PC-9 (cell line): Measurements from ENCODE around the gene SLMAP. TPM values are rescaled to one million over a fixed set of nuclear protein-coding genes. Genes with fewer than 3 reads are reported as not detected.
A peak's percentile ranks its signal among the peaks of the same experiment; 100 is the strongest.

ENCODE experiments used
- BruUV-seq: library from RNA; stranded (reverse); fragments of 400-500 nt; replicated peaks from 2 replicates; lab custom pipeline; 2021; lab: Mats Ljungman, UMichigan
- CTCF ChIA-PET: fragments of 300-600 bp; sonication (Branson Sonifier 250); formaldehyde crosslinking; loops from one replicate; lab custom pipeline; 2022; ENCODE audit warnings: antibody characterized with exemption; lab: Charles Lee
- POLR2A ChIA-PET: fragments of 300-600 bp; sonication (Branson Sonifier 250); formaldehyde crosslinking; loops from one replicate; lab custom pipeline; 2022; ENCODE audit warnings: antibody characterized with exemption; ENCODE audit not compliant: unreplicated experiment; lab: Charles Lee
- DNase-seq, 2 experiments: peaks; one replicate each; pipeline versions ENCODE4 v3.0.0 to v3.0.0-alpha.2; 2015 to 2022; ENCODE audit warnings: mixed read lengths in 1 of 2
- H2AFZ ChIP-seq: fragments of 200-600 bp; sonication (generic); 2 replicates; pipeline ENCODE4 v1.8.1; 2017; ENCODE audit warnings: antibody characterized with exemption
- H3F3A ChIP-seq: fragments of 200-600 bp; sonication (generic); 2 replicates; pipeline ENCODE4 v1.8.1; 2017; ENCODE audit warnings: antibody characterized with exemption, mild to moderate bottlenecking, low read depth; ENCODE audit not compliant: insufficient read depth
- H3K27ac ChIP-seq: fragments of 200-600 bp; sonication (generic); 2 replicates; pipeline ENCODE4 v1.6.1; 2016; ENCODE audit warnings: mixed run types
- H3K27me3 ChIP-seq: fragments of 200-600 bp; sonication (generic); 2 replicates; pipeline ENCODE4 v1.6.1; 2016; ENCODE audit warnings: low read depth, mixed run types; ENCODE audit not compliant: insufficient read depth
- H3K36me3 ChIP-seq: fragments of 200-600 bp; sonication (generic); 2 replicates; pipeline ENCODE4 v1.6.1; 2016; ENCODE audit warnings: low read depth, mixed run types
- H3K4me1 ChIP-seq: fragments of 200-600 bp; sonication (generic); replicated peaks from 2 replicates; pipeline ENCODE4 v1.6.1; 2016; ENCODE audit warnings: mixed run types; ENCODE audit not compliant: insufficient read depth
- H3K4me2 ChIP-seq: fragments of 200-600 bp; sonication (generic); 2 replicates; pipeline ENCODE4 v1.6.1; 2017; ENCODE audit warnings: mixed run types
- H3K4me3 ChIP-seq: fragments of 200-600 bp; sonication (generic); 2 replicates; pipeline ENCODE4 v1.6.1; 2016; ENCODE audit warnings: mixed run types
- H3K79me2 ChIP-seq: fragments of 200-600 bp; sonication (generic); 2 replicates; pipeline ENCODE4 v1.6.1; 2017; ENCODE audit warnings: low read depth, mixed run types
- H3K9me2 ChIP-seq: fragments of 200-600 bp; sonication (generic); 2 replicates; pipeline ENCODE4 v1.8.1; 2017; ENCODE audit warnings: mild to moderate bottlenecking; ENCODE audit not compliant: insufficient read depth
- H3K9me3 ChIP-seq: fragments of 200-600 bp; sonication (generic); 2 replicates; pipeline ENCODE4 v1.8.1; 2016; ENCODE audit warnings: low read depth; ENCODE audit not compliant: insufficient read depth
- H4K20me1 ChIP-seq: fragments of 200-600 bp; sonication (generic); 2 replicates; pipeline ENCODE4 v1.8.1; 2017; ENCODE audit not compliant: insufficient read depth
- EZH2 ChIP-seq: fragments of 200-600 bp; sonication (generic); IDR thresholded peaks from 2 replicates; pipeline ENCODE4 v1.8.0; 2017; ENCODE audit warnings: antibody characterized with exemption, low read depth
- intact Hi-C: fragments of 100-400 bp; cut with micrococcal nuclease; formaldehyde crosslinking; loops from one replicate; pipeline ENCODE4 v1.10.0; 2022; ENCODE audit not compliant: unreplicated experiment
- total RNA-seq: library from RNA; stranded (reverse); gene quantifications from 2 replicates; pipeline ENCODE4 v1.2.3, GENCODE V29; 2021
- TF ChIP-seq, protein P1 (sequence below): fragments of 200-600 bp; sonication (generic); conservative IDR thresholded peaks from 2 replicates; pipeline ENCODE4 v1.6.1; 2017; ENCODE audit warnings: mixed run types, antibody characterized with exemption, mild to moderate bottlenecking, moderate library complexity

SLMAP gene
- total RNA-seq, 1 experiment from 2014 or later: 119 TPM

DNA sequence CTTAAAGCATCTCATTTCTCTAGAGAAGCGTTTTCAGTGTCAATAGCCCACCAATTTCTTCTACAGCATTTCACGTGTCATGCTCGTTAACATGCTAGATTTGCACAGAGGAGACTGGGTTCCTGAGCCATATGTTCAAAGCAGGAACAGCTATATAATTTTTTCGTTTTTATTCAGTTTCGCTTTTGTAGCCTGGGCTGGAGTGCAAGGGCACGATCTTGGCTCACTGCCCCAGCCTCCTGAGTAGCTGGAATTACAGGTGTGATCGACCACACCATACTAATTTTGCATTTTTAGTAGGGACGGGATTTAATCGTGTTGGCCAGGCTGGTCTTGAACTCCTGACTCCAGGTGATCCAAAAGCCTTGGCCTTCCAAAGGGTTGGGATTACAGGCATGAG lies 6.6 kb upstream of the SLMAP start:
- Histone ChIP-seq H3K9me2 (no peaks in the 10 kb centered on the region), H3K36me3 (no peaks in the 10 kb centered on the region), H3K27ac (no peak overlapping the region), H3K79me2 (peaks cover 12% of the 10 kb centered on the region), H2AFZ (no peak overlapping the region), H3K4me1 (peaks cover 42% of the 10 kb centered on the region), H4K20me1 (no peaks in the 10 kb centered on the region), H3F3A (peaks cover 25% of the 10 kb centered on the region; the same call in 1 of the 2 replicates), H3K4me3 (no peak overlapping the region), H3K4me2 (no peak overlapping the region), H3K27me3 (no peaks in the 10 kb centered on the region), H3K9me3 (no peaks in the 10 kb centered on the region)
- ChIA-PET POLR2A (interaction anchor here (0.7 kb wide), 2 partner anchors 9 to 580 kb away, joined by 5 to 8 read pairs; no protein-coding TSS in a partner anchor), CTCF (no interaction called here)
- intact Hi-C loops: no loop called here
- DNase-seq: no peak
- TF ChIP-seq, protein P1, sequence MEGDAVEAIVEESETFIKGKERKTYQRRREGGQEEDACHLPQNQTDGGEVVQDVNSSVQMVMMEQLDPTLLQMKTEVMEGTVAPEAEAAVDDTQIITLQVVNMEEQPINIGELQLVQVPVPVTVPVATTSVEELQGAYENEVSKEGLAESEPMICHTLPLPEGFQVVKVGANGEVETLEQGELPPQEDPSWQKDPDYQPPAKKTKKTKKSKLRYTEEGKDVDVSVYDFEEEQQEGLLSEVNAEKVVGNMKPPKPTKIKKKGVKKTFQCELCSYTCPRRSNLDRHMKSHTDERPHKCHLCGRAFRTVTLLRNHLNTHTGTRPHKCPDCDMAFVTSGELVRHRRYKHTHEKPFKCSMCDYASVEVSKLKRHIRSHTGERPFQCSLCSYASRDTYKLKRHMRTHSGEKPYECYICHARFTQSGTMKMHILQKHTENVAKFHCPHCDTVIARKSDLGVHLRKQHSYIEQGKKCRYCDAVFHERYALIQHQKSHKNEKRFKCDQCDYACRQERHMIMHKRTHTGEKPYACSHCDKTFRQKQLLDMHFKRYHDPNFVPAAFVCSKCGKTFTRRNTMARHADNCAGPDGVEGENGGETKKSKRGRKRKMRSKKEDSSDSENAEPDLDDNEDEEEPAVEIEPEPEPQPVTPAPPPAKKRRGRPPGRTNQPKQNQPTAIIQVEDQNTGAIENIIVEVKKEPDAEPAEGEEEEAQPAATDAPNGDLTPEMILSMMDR: no peak
- no peak for TF ChIP-seq EZH2
- BruUV-seq: no TSS peak

DNA sequence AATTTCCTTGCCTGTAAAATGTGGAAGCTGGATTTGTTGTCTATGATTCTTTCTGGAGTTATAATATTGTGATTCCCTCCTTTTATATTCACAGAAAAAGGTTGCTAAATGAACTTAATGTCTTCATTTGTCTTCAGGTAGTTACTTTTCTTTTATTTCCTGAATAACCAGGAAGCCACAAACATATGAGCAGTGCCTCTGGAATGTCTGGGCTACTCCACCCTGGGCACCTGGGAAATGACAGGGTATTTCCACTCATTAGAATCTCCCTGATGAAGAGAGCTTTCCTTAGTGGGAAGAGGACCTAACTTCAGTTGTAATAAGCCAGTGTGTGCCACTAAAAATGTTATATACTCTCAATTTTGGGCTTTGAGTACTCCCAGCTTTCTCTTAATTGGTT lies 3.8 kb upstream of the SLMAP start:
- no peaks in the 10 kb centered on the region for H3K36me3 ChIP-seq
- H2AFZ ChIP-seq: no peak overlapping the region; the same call in 1 of the 2 replicates
- no TSS peak for BruUV-seq
- peak overlapping the region; percentile 77 for H3K4me2 ChIP-seq
- peaks cover 2% of the 10 kb centered on the region; the same call in 1 of the 2 replicates for H4K20me1 ChIP-seq
- peaks cover 34% of the 10 kb centered on the region; the same call in 1 of the 2 replicates for H3F3A ChIP-seq
- H3K4me1 ChIP-seq: peaks cover 49% of the 10 kb centered on the region
- no peak for TF ChIP-seq EZH2
- TF ChIP-seq, protein P1: no peak
- ChIA-PET CTCF (no interaction called here), POLR2A (interaction anchor here (0.5 kb wide), 1 partner anchor 41 kb away, joined by 3 read pairs; no protein-coding TSS in a partner anchor)
- intact Hi-C loops: loop anchor here (10.0 kb wide), 1 partner anchor 222 kb away; no protein-coding TSS in a partner anchor
- H3K9me3 ChIP-seq: no peaks in the 10 kb centered on the region
- H3K27me3 ChIP-seq: no peaks in the 10 kb centered on the region
- H3K9me2 ChIP-seq: no peaks in the 10 kb centered on the region
- H3K4me3 ChIP-seq: peak overlapping the region; percentile 12; the same call in 1 of the 2 replicates
- peak; percentile 66 to 90 for DNase-seq
- H3K27ac ChIP-seq: peak overlapping the region; percentile 97
- H3K79me2 ChIP-seq: peaks cover 26% of the 10 kb centered on the region

DNA sequence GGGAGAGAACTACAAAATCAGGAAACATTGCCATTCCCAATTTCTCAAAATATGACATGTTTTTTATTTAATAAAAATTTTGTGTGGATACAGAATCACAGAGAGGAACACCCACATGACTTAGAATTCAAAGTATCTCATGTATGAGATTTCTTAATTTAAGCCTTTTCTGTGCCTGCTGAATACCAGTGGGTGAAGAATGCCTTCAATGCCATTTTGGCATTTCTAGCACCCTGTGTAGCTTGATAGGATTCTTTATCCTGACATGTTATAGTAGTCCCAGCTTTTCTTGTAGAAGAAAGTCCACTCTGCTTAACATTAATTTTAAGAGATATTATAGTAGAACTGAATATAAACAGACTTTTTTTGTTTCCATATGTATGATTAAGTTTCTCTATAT lies 3.1 kb upstream of the SLMAP start:
- Histone ChIP-seq H2AFZ (no peak overlapping the region), H3K27me3 (no peaks in the 10 kb centered on the region), H3K79me2 (peaks cover 33% of the 10 kb centered on the region), H3F3A (peaks cover 40% of the 10 kb centered on the region; the same call in 1 of the 2 replicates), H3K4me3 (no peak overlapping the region), H3K9me2 (no peaks in the 10 kb centered on the region), H3K4me2 (peak overlapping the region; percentile 77), H4K20me1 (peaks cover 8% of the 10 kb centered on the region; the same call in 1 of the 2 replicates), H3K27ac (peak overlapping the region; percentile 97), H3K36me3 (no peaks in the 10 kb centered on the region), H3K9me3 (no peaks in the 10 kb centered on the region), H3K4me1 (peaks cover 49% of the 10 kb centered on the region)
- no peak for DNase-seq
- no TSS peak for BruUV-seq
- intact Hi-C loops: loop anchor here (10.0 kb wide), 1 partner anchor 222 kb away; no protein-coding TSS in a partner anchor
- TF ChIP-seq, protein P1: no peak
- no peak for TF ChIP-seq EZH2
- CTCF ChIA-PET: no interaction called here
- POLR2A ChIA-PET: interaction anchor here (0.5 kb wide), 1 partner anchor 40 kb away, joined by 3 read pairs; no protein-coding TSS in a partner anchor
